Body of pancreas (tissue), 4 donors: Measurements from ENCODE around the gene ATG16L2. TPM values are rescaled to one million over a fixed set of nuclear protein-coding genes. Genes with fewer than 3 reads are reported as not detected.

Experiments used
- ATAC-seq: fragments of 150-250 bp; one replicate; pipeline ENCODE4 v1.9.1; 2016
- DNase-seq, 4 donors: peaks; one replicate each; pipeline ENCODE4 v3.0.0-alpha.2; 2019
- H3K27ac ChIP-seq, 4 donors: fragments of 200-600 bp; sonication (generic); 1 replicate in 3 of 4; 2 replicates in 1 of 4; pipeline versions ENCODE4 v1.5.1 to v1.6.1; 2016 to 2019; ENCODE audit warnings: mild to moderate bottlenecking in 1 of 4, mixed read lengths in 1 of 4, moderate library complexity in 1 of 4
- H3K27me3 ChIP-seq, 2 donors: fragments of 200-600 bp; sonication (generic); one replicate each; pipeline ENCODE4 v1.6.0; 2016; ENCODE audit warnings: mild to moderate bottlenecking in 1 of 2
- H3K36me3 ChIP-seq, 2 donors: fragments of 200-600 bp; sonication (generic); replicated peaks in 1 of 2; 2 replicates each; pipeline ENCODE4 v1.5.1; 2016; ENCODE audit warnings: low read depth in 2 of 2; ENCODE audit not compliant: insufficient read depth in 1 of 2
- H3K4me1 ChIP-seq: fragments of 200-600 bp; sonication (generic); one replicate; pipeline ENCODE4 v1.6.0; 2016
- H3K4me3 ChIP-seq, 2 donors: fragments of 200-600 bp; sonication (generic); 1 replicate in 1 of 2; 2 replicates in 1 of 2; pipeline ENCODE4 v1.5.1; 2016 to 2019
- H3K9me3 ChIP-seq, 3 donors: fragments of 200-600 bp; sonication (generic); 1 replicate in 2 of 3; 2 replicates in 1 of 3; pipeline ENCODE4 v1.5.1; 2016
- POLR2A ChIP-seq, 3 donors: fragments of 450-650 bp; IDR thresholded peaks; one replicate each; pipeline ENCODE4 v1.6.1; 2016; ENCODE audit warnings: antibody characterized with exemption in 3 of 3, mild to moderate bottlenecking in 2 of 3
- WGBS, 2 donors: methylation state at CpG; one replicate each; pipeline ENCODE4 v1.1.5; 2017; 5-methylcytosine and 5-hydroxymethylcytosine counted together
- intact Hi-C: fragments of 100-400 bp; cut with DNase I; formaldehyde crosslinking; loops from one replicate; pipeline ENCODE4 v1.15.1; 2023
- total RNA-seq, 2 donors: library from RNA; depleted of rRNA; stranded (reverse); fragments of >200 nt; gene quantifications; one replicate each; pipeline ENCODE4 v1.1.0, GENCODE V29; 2016
- TF ChIP-seq, protein P1 (sequence below), 7 experiments: fragments of 450-650 bp in 4 of 7; fragments of 200-600 bp in 3 of 7; sonication (generic) in 3 of 7; IDR thresholded peaks; one replicate each; pipeline ENCODE4 v1.5.1; 2016 to 2019; ENCODE audit warnings: antibody characterized with exemption in 7 of 7

ATG16L2 gene
- total RNA-seq, 2 donors from 2014 or later, result 27.5 to 28.3 TPM

DNA sequence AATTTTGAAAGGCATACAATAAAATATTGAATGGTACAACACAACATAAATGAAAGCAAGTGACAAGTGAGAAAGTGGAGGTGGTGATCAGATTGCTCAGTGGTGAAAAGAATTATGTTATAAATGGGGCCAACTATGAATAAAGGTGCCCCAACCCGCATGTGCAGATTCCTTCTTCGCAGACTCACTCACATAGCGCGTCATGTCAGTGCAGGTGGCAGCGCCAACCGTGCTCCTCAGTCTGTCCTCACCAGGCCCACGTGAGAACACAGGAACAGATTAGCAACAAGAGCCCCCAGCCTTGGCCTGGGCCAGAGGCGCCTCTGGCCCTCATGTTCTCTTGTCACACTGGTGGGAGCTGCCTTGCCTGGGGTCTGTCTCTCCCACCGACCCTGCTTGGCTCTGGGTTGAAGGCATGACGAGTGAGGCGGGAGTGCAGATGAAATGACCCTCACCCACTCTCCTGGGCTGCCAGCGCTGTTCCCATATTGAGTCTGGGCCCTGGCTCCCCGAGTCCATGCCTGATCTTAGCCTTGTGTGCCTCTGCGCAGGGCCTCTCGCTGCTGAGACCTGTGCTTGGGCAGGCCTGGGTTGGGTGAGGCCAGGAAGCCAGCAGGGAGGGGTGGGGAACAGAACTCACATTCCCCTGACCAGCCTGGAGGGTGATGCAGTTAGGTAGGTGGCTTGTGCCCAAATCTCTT, 6.4 kb downstream of the ATG16L2 start:
- intact Hi-C loops, result no loop called here
- no peaks in the 10 kb centered on the region for H3K9me3 ChIP-seq
- peaks cover 19% of the 10 kb centered on the region for H3K4me1 ChIP-seq
- H3K36me3 ChIP-seq, result peaks cover 0 to 2% of the 10 kb centered on the region in 2 donors
- no peak overlapping the region for H3K4me3 ChIP-seq
- 93 to 94% methylated on average over 15 of the region's 15 CpGs for WGBS, 2 donors
- no peaks in the 10 kb centered on the region for H3K27me3 ChIP-seq
- no peak for ATAC-seq
- H3K27ac ChIP-seq, result no peak overlapping the region
- DNase-seq, result no peak
- TF ChIP-seq, protein P1, sequence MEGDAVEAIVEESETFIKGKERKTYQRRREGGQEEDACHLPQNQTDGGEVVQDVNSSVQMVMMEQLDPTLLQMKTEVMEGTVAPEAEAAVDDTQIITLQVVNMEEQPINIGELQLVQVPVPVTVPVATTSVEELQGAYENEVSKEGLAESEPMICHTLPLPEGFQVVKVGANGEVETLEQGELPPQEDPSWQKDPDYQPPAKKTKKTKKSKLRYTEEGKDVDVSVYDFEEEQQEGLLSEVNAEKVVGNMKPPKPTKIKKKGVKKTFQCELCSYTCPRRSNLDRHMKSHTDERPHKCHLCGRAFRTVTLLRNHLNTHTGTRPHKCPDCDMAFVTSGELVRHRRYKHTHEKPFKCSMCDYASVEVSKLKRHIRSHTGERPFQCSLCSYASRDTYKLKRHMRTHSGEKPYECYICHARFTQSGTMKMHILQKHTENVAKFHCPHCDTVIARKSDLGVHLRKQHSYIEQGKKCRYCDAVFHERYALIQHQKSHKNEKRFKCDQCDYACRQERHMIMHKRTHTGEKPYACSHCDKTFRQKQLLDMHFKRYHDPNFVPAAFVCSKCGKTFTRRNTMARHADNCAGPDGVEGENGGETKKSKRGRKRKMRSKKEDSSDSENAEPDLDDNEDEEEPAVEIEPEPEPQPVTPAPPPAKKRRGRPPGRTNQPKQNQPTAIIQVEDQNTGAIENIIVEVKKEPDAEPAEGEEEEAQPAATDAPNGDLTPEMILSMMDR (IDR thresholded peaks at IDR 0.05), result no peak
- no peak for TF ChIP-seq POLR2A (IDR thresholded peaks at IDR 0.05)

DNA sequence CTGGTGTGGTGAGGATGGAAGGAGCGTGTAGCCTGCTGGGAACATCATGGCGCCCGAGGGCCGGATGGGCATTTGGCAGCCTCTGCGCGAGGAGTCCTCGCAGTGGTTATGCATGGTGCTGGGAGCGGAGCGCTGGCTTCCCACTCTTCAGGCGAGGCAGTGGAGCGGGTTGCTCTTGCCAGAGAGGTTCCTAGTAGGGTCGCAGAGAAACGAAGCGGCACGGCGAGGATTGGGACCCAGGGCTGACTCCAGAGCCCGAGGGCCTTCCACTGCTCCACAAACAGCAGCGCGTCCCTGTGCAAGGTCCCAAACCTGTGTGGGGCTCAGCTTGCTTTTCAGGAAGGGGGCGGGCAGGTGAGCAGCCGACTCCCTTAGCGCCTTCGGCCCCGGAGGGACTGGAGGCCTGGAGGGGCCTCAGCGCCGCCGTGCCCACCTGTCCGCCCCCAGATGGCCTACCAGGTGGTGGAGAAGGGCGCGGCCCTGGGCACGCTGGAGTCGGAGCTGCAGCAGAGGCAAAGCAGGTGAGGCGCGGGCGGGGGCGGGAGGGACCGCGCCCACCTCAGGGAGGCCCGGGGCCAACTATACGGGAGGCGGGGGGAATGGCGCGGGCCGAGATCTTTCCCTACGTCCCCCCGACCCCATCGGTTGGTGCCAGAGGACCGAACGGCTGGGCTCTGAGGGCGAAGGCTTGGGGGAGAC, 7.2 kb downstream of the ATG16L2 start:
- peaks cover 17% of the 10 kb centered on the region for H3K4me1 ChIP-seq
- intact Hi-C loops, result no loop called here
- ATAC-seq, result peak; percentile 10
- WGBS, 2 donors, result 39 to 96% methylated on average over 14 to 50 of the region's 50 CpGs
- no peaks in the 10 kb centered on the region for H3K9me3 ChIP-seq
- peaks cover 0 to 2% of the 10 kb centered on the region in 2 donors for H3K36me3 ChIP-seq
- H3K27ac ChIP-seq, result peak overlapping the region in 3 of 4 donors; percentile 48 to 70 (median 50)
- DNase-seq, result peak in 2 of 4 donors; percentile 34 to 39
- no peak overlapping the region for H3K4me3 ChIP-seq
- no peaks in the 10 kb centered on the region for H3K27me3 ChIP-seq
- TF ChIP-seq POLR2A (IDR thresholded peaks at IDR 0.05), result no peak
- TF ChIP-seq, protein P1 (IDR thresholded peaks at IDR 0.05), result no peak

DNA sequence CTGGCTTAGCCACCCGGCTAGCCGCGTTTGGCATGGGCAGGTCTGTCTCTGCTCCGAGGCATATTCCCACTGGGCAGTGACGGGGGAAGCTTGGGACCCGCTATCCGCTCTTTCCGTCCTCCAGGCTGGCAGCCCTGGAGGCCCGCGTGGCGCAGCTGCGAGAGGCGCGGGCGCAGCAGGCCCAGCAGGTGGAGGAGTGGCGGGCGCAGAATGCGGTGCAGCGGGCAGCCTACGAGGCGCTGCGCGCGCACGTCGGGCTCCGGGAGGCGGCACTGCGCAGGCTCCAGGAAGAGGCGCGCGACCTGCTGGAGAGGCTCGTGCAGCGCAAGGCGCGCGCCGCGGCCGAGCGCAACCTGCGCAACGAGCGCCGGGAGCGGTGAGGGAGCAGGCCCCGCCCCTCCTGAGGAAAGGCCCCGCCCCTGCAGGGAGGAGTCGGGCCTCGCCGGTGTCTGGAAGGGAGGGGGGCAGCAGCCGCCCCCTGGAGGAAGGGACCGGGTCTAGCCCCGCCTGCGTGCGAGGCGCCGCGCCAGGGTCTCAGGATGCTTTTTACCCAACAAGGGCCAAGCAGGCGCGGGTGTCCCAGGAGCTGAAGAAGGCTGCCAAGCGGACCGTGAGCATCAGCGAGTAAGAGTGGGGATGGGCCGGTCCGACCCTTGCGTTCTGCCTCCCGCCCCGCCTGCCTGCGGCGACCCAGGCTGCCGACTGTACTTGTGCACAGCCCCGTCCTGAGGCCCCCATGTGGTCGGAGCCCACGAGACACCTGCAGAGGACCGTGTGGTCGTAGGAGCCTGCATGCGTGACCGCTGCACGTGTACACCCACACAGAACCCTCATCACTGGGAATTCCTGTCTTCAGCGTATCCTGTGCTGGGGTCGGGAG, 7.9 kb downstream of the ATG16L2 start:
- peak; percentile 91 for ATAC-seq
- Histone ChIP-seq H3K4me3 (no peak overlapping the region), H3K27ac (peak overlapping the region in 3 of 4 donors; percentile 48 to 70 (median 50)), H3K9me3 (no peaks in the 10 kb centered on the region), H3K27me3 (no peaks in the 10 kb centered on the region), H3K36me3 (peaks cover 0 to 2% of the 10 kb centered on the region in 2 donors), H3K4me1 (peaks cover 17% of the 10 kb centered on the region)
- TF ChIP-seq, protein P1 (IDR thresholded peaks at IDR 0.05), result peak in 5 of 7 experiments; percentile 12 to 79 (median 38)
- TF ChIP-seq POLR2A (IDR thresholded peaks at IDR 0.05), result peak; percentile 71 to 82 (median 78)
- WGBS, 2 donors, result 22 to 60% methylated on average over 1 to 54 of the region's 82 CpGs
- peak; percentile 92 to 96 (median 93) for DNase-seq
- intact Hi-C loops, result no loop called here

DNA sequence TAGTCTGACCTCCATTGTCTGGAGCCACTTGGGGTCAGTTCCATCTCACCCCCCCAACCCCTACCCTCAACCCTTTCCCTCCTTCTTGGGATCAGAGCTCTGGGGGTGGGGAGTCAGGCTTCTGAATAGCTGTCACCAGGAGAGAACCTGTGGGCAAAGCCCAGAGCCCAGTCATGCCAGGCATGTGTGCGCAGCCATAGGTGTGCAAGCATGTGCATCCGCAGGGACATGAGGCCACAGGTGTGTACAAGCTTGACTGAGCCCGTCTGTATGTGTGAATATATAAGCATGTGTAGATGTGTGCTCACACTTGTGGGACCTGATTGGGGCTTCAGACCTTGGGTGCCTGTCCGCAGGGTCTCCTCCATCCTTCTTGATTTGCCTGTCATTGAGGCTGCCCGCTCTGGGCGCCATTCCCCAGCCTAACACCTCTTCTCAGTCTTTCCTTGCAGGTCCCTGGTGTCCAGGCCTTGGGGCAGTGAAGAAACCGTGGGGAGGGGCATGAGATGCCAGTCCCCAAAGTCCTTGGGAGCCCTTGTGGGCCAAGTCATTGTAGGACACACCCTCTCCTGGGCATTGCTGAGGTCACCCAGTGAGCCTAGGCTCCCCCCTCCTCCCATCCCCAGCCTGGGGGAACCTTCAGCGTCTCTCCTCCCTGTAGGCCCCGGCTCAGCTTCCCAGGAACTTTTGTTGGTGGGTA, 9.0 kb downstream of the ATG16L2 start:
- intact Hi-C loops, result no loop called here

More for the DNA sequence above, 9.0 kb downstream of the ATG16L2 start:
- H3K27ac ChIP-seq, result peak overlapping the region in 1 of 4 donors; percentile 70
- H3K36me3 ChIP-seq, result peaks cover 0 to 2% of the 10 kb centered on the region in 2 donors
- no peaks in the 10 kb centered on the region for H3K27me3 ChIP-seq
- no peak for ATAC-seq
- 86 to 88% methylated on average over 8 to 9 of the region's 9 CpGs for WGBS, 2 donors
- no peaks in the 10 kb centered on the region for H3K9me3 ChIP-seq
- peaks cover 17% of the 10 kb centered on the region for H3K4me1 ChIP-seq
- TF ChIP-seq, protein P1 (IDR thresholded peaks at IDR 0.05), result no peak
- DNase-seq, result peak in 1 of 4 donors; percentile 16
- no peak overlapping the region for H3K4me3 ChIP-seq
